ENCODE data around the gene KRTAP10-12. TPM values are rescaled to one million over a fixed set of nuclear protein-coding genes. Genes with fewer than 3 reads are reported as not detected.

Gene KRTAP10-12
- total RNA-seq, 1 experiment from 2014 or later = not detected

DNA sequence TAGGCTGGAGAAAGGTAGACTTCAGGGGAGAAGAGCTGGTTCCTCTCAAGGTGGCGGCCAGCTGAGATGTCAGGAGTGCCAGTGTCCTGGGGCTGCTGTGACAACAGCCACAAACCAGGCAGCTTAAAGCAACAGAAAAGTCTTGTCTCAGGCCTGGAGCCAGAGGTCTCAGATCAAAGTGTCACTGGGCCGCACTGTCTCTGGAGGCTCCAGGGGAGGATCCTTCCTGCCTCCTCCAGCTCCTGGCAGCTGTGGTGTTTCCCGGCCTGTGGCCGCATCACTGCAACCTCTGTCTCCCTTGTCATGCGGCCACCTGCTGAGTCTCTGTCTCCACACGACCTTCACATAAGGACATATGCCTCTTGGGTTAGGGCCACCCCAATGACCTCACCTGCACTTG lies 38.8 kb downstream of the KRTAP10-12 start:
- no peaks in the 10 kb centered on the region for H3K36me3 ChIP-seq (ENCODE audit: control insufficient read depth in 1 of 2, insufficient read depth in 2 of 2, low read length in 2 of 2)
- no TSS peak for BruUV-seq (replicated peaks)
- ChIA-PET CTCF (no interaction called here), POLR2A (no interaction called here), RAD21 (ENCODE audit: low non-redundant PET in 1 of 2, low total read pairs in 2 of 2, uncharacterized antibody in 2 of 2, unreplicated experiment in 2 of 2) (no interaction called here)
- TF ChIP-seq CBX3 (IDR thresholded peaks at IDR 0.05; ENCODE audit: low read depth) (no peak), FOSL1 (IDR thresholded peaks at IDR 0.05; ENCODE audit: low read depth) (no peak), EZH2phosphoT487 (IDR thresholded peaks at IDR 0.05; ENCODE audit: borderline replicate concordance) (no peak), SRF (IDR thresholded peaks at IDR 0.05; ENCODE audit: low read depth) (no peak), EGR1 (IDR thresholded peaks at IDR 0.05; ENCODE audit: low read depth) (no peak), ELF1 (IDR thresholded peaks at IDR 0.05; ENCODE audit: borderline replicate concordance, low read depth) (no peak), ZFX (IDR thresholded peaks at IDR 0.05) (no peak), JUND (IDR thresholded peaks at IDR 0.05) (no peak), SIN3A (IDR thresholded peaks at IDR 0.05; ENCODE audit: low read depth) (no peak), CEBPB (IDR thresholded peaks at IDR 0.05; ENCODE audit: low read depth) (no peak), YY1 (IDR thresholded peaks at IDR 0.05; ENCODE audit: extremely low read depth, insufficient replicate concordance, low read depth, low read length) (no peak), EZH2 (IDR thresholded peaks at IDR 0.05) (no peak), POLR2AphosphoS5 (IDR thresholded peaks at IDR 0.05; ENCODE audit: low read depth, low read length) (no peak), SP1 (IDR thresholded peaks at IDR 0.05; ENCODE audit: low read depth) (no peak), ZNF274 (IDR thresholded peaks at IDR 0.05; ENCODE audit: low read depth, low read length) (no peak)
- TF ChIP-seq, protein P1, sequence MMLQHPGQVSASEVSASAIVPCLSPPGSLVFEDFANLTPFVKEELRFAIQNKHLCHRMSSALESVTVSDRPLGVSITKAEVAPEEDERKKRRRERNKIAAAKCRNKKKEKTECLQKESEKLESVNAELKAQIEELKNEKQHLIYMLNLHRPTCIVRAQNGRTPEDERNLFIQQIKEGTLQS (IDR thresholded peaks at IDR 0.05) = no peak
- TF ChIP-seq, protein P2, sequence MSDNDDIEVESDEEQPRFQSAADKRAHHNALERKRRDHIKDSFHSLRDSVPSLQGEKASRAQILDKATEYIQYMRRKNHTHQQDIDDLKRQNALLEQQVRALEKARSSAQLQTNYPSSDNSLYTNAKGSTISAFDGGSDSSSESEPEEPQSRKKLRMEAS (IDR thresholded peaks at IDR 0.05) = no peak
- TF ChIP-seq, protein P3, sequence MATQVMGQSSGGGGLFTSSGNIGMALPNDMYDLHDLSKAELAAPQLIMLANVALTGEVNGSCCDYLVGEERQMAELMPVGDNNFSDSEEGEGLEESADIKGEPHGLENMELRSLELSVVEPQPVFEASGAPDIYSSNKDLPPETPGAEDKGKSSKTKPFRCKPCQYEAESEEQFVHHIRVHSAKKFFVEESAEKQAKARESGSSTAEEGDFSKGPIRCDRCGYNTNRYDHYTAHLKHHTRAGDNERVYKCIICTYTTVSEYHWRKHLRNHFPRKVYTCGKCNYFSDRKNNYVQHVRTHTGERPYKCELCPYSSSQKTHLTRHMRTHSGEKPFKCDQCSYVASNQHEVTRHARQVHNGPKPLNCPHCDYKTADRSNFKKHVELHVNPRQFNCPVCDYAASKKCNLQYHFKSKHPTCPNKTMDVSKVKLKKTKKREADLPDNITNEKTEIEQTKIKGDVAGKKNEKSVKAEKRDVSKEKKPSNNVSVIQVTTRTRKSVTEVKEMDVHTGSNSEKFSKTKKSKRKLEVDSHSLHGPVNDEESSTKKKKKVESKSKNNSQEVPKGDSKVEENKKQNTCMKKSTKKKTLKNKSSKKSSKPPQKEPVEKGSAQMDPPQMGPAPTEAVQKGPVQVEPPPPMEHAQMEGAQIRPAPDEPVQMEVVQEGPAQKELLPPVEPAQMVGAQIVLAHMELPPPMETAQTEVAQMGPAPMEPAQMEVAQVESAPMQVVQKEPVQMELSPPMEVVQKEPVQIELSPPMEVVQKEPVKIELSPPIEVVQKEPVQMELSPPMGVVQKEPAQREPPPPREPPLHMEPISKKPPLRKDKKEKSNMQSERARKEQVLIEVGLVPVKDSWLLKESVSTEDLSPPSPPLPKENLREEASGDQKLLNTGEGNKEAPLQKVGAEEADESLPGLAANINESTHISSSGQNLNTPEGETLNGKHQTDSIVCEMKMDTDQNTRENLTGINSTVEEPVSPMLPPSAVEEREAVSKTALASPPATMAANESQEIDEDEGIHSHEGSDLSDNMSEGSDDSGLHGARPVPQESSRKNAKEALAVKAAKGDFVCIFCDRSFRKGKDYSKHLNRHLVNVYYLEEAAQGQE (IDR thresholded peaks at IDR 0.05; ENCODE audit: low read depth) = no peak
- TF ChIP-seq, protein P4, sequence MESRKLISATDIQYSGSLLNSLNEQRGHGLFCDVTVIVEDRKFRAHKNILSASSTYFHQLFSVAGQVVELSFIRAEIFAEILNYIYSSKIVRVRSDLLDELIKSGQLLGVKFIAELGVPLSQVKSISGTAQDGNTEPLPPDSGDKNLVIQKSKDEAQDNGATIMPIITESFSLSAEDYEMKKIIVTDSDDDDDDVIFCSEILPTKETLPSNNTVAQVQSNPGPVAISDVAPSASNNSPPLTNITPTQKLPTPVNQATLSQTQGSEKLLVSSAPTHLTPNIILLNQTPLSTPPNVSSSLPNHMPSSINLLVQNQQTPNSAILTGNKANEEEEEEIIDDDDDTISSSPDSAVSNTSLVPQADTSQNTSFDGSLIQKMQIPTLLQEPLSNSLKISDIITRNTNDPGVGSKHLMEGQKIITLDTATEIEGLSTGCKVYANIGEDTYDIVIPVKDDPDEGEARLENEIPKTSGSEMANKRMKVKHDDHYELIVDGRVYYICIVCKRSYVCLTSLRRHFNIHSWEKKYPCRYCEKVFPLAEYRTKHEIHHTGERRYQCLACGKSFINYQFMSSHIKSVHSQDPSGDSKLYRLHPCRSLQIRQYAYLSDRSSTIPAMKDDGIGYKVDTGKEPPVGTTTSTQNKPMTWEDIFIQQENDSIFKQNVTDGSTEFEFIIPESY (IDR thresholded peaks at IDR 0.05; ENCODE audit: extremely low read depth, insufficient replicate concordance, low read length) = no peak
- H3K4me2 ChIP-seq (ENCODE audit: low read length) = no peak overlapping the region
- H3K9me2 ChIP-seq (ENCODE audit: insufficient read depth) = no peaks in the 10 kb centered on the region
- DNase-seq (ENCODE audit: low read depth, low spot score) = no peak
- no peak for ATAC-seq
- intact Hi-C loops (cut with micrococcal nuclease) = no loop called here
- no peaks in the 10 kb centered on the region for H3K4me1 ChIP-seq (ENCODE audit: control insufficient read depth in 1 of 2, insufficient read depth in 2 of 2, low read length in 2 of 2)
- H3K79me2 ChIP-seq (ENCODE audit: insufficient read depth, low read length) = no peaks in the 10 kb centered on the region
- no peaks in the 10 kb centered on the region for H3K27me3 ChIP-seq (ENCODE audit: insufficient read depth, low read length)
- no peaks in the 10 kb centered on the region for H4K20me1 ChIP-seq (ENCODE audit: insufficient read depth)
- no peak overlapping the region for H3K4me3 ChIP-seq (replicated peaks in 1 of 2; ENCODE audit: low read depth in 1 of 2, low read length in 2 of 2)
- H2AFZ ChIP-seq (ENCODE audit: low read depth, low read length, poor library complexity, severe bottlenecking) = no peak overlapping the region
- no peak overlapping the region for H3K9ac ChIP-seq (ENCODE audit: low read length)
- no peak overlapping the region for H3K27ac ChIP-seq (ENCODE audit: low read depth, low read length)
- H3K9me3 ChIP-seq (ENCODE audit: control insufficient read depth in 1 of 2, insufficient read depth in 1 of 2, low read depth in 1 of 2, low read length in 2 of 2) = no peaks in the 10 kb centered on the region
